ENCODE measurements around the gene PIK3CB.
"Not testable (repeated sequence)": the region's sequence is repeated elsewhere in the genome, so short reads cannot be mapped to it uniquely, and the experiment has no call there.

Gene PIK3CB

DNA sequence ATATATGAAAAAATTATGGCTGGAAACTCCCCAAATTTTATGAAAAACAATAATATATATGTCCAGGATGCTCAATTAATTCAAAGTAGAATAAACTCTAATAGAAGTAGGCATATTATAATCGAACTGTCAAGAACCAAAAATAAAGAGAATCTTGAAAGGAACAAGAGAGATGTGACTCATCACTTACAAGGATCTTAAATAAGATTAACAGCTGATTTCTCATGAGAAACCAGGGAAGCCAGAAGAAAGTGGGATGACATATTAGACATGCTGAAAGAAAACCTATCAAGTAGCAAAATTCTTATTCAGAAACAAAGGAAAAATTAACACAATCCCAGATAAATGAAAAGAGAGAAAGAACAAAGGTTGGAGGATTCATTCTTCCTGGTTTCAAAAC is 159.3 kb downstream of the PIK3CB start:
- no peak for DNase-seq

DNA sequence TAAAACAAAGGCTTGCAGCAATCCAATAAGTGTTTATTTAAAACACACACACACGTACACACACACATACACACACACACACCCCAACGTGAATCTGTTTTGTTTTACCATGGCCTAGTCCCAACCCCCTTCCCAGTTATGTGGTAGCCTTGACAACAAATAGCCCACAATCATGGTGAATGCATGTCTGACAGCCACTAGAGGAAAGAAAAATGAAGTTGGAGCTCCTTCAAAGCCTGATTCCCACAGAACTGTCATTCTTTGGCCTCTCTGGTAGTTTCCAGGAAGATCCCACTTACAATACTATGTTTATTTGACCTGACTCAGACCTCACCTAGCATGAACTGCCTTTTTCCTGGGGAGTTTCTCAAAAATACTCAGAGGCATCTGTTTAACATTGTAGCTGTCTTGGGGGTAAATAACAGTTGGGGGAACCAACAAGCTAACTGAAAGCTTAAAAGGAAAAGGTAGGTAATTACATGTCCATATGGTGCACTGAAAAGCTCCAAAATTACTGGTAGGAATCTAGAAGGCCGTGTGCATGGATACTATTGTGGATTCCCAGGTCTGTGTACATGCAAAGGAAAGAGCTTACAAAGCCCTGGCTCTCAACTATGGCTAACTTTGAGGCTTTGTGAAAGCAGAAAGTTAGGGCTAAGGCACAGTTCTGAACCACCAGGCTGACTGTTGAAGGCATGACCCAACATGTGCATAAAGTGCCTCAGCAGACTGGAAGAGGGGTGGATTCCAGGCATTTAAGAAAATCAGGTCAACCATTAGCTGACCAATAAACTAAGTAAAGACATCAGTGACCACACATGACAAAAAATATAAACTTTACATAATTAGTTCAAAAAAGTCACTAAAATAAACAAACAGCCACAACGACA is 160.8 kb downstream of the PIK3CB start:
- no peak for DNase-seq

DNA sequence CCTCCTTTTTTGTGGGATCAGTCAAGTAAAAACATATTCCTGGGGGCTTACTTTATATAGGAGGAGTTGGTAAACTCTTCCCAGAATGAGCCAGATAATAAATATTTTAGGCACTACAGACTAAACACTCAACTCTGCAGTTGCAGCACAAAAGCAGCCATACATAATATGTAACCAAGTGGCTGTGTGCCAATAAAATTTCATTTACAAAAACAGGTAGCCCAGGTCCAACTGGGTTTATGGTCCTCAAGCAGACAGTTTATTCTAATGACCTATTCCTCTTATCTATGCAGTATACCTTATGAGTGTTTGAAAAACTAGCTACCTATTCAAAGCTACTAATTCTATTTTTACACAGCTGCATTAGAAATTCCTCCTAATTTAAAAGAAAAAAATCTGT is 164.3 kb downstream of the PIK3CB start:
- DNase-seq, result no peak

DNA sequence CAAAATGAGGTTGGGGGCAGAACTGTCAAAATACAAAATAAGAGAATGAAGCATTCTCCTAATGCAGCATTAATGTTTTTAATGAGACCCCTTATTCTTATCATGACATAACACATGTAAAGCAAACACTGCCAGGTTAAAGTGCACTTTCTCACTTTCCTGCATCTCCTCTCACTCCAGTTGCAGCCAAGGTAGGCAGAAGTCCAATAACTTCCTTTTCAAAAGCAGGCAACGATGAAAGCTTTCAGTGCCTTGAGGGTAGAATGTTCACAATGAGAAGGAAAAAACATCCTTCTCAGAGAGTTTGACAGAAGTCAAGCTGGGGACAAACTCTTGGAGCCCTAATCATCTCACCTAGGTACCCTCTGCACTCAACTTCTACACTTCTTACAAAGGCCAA is 166.6 kb downstream of the PIK3CB start:
- no peak for DNase-seq

- DNase-seq, result no peak
Observed at GRCh38 chr3:138657508-138657907, 177.2 kb downstream of the PIK3CB start.

DNA sequence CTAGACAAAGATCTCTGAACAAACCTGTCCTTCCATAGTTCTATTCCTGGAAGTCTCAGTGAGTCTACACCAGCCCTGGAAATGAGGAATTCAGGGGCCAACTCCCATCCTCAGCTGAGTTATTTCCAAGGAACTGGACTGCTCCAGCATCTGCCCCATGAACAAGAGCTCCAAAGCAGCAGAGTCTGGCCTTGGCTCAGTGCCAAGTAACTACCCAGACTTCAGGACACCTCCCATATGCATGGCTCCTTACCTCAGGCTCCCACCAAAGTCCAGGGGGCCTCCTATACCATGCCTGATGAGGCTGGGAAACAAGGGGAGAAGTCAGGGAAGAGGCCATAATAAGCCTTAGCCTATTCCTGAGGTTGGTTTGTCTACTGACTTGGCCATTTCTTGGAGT is 181.2 kb downstream of the PIK3CB start:
- DNase-seq, result no peak

DNA sequence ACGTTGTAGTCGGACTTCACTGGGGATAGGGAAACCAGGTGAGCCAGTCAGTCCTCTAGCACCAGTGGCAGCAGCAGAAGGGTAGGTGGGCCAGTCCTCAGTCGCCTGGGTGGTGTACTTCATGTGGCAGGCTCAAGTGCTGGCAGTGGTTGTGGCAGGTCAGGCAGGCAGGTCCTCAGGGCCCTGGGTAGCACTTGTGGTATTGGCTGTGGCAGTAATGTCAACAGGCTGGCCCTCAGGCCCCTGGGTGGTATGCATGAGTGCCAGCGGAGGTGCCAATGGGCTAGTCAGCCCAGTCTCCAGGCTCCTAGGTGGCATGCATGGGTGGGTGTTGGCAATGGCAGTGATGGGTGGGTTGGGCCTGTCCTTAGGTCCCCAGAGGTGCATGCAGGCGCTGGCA is 185.6 kb downstream of the PIK3CB start:
- DNase-seq, result no peak

DNA sequence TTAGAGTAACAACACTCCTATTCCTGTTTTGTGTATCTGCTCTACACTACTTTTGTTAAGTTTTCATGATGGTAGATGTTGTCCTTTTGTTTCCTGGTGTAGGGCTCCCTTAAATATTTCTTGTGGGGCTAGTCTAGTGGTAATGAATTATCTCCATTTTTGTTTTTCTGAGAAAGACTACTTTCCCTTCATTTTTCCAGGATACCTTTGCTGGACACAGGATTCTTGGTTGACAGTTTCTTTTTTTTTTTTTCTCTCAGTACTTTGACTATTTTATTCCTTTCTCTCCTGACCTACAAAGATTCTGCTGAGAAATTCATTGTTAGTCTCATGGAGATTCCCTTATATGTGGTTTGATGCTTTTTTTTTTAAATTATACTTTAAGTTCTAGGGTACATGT is 188.2 kb downstream of the PIK3CB start:
- no peak for DNase-seq

DNA sequence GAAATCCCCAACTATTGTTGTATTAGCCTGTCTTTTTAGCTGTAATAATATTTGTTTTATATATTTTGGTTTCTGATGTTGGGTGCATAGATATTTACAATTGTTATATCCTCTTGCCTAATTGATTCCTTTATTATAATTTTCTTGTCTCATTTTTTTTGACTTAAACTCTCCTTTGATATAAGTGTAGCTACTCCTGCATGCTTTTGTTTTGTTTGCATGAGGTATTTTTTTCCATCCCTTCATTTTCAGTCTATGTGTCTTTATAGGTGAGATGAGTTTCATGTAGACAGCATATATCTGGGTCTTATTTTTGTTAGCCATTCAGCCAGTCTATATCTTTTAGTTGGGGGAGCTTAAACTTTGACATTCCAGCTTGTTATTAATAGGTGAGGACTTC is 188.7 kb downstream of the PIK3CB start:
- no peak for DNase-seq

DNA sequence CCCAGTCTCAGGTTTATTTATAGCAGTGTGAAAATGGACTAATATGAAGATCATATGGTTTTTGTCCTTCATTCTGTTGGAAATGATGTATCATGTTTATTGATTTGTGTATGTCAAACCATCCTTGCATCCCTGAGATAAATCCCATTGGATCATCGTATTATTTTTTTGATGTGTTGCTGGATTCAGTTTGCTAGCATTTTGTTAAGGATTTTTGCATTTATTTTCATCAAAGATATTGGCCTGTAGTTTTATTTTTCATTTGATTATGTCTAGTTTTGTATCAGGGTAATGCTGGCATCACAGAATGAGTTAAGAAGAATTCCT is 191.8 kb downstream of the PIK3CB start:
- no peak for DNase-seq

DNA sequence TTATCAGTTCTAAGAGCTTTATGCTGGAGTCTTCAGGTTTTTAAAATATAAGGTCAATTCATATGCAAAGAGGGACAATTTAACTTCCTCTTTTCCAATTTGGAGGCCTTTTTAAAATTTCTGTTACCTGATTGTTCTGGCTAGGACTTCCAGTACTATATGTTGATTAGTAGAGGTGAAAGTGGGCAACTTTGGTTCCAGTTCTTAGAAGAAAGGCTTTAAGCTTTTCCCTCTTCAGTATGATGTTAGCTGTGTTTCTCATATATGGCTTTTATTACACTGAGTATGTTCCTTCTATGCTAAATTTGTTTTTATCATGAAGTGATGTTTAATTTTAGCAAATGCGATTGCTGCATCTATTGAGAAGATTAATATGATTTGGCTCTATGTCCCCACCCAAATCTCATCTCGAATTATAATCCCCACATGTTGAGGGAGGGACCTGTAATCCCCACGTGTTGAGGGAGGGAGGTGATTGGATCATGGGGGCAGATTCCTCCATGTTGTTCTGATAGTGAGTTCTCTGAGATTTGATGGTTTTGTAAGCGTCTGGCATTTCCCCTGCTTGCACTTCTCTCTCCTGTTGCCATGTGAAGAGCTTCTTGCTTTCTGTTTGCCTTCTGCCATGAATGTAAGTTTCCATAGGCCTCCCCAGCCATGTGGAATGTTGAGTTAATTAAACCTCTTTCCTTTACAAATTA is 192.4 kb downstream of the PIK3CB start:
- no peak for DNase-seq

DNA sequence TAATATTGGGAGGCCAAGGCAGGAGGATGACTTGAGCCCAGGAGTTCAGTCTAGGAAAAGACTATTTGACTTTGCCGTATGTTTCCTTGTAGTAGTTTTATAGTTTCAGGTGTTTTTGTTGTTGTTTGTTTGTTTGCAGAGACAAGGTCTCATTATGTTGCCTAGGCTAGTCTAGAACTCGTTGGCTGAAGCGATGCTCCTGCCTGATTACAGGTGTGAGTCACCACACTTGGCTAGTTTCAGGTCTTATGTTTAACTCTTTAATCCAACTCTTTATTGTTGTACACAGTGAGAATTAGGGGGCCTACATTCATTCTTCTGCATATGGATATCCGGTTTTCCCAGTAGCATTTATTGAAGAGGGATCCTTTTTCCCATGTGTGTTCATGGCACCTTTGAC is 194.2 kb downstream of the PIK3CB start:
- DNase-seq, result no peak

DNA sequence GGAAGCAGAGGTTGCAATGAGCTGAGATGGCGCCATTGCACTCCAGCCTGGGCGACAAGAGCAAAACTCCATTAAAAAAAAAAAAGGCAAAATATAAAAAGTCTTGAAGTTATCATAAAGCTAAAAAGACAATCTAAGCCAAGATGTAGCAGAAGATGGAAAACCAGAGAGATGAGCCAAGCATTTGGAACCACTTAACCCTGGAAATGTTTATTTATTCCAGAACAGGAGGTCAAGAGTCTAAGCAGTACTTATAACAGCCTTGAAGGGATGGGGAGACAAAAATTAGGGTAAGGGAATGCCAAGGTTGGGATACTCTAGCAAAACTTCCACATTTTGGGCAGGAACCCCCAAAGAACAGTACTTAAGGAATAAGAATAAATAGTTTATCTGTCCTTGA is 196.1 kb downstream of the PIK3CB start:
- no peak for DNase-seq

DNA sequence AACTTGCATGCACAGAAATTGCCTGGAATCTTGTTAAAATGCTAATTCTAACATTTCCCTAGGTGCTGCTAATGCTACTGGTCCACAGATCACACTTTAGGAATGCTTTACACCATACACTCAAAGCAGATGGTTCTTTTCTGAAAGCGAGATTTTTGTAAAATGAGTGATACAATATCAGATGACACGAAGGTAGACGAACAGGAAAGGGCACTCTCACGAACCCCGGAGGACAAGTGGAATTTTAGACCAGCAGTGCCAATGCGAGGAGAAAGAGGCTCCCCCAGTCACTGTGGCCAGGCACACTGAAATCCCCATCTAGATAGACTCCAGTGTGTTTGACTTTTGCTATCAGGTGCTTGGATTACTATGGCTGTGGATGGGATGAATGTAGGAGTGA is 205.2 kb downstream of the PIK3CB start:
- DNase-seq, result no peak

GRCh38 chr3:138625707-138626365 is 208.9 kb downstream of the PIK3CB start:
- DNase-seq, result no peak

DNA sequence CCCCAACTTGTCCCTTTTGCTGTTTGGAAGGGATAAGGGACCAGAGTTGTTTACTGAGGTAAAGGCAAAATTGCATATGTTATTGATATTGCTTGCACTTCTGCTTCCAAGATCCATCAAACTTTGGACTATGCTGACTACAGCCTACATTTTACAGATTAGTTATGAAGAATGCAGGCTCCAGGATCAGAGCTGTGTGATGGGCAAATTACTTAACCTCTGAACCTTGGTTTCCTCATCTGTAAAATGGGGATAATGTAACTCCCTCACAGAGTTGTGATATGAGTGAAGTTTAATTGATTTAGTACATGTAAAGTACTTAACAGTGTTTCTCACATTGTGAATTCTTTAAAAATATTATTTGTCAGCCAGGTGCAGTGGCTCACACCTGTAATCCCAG is 210.2 kb downstream of the PIK3CB start:
- no peak for DNase-seq

DNA sequence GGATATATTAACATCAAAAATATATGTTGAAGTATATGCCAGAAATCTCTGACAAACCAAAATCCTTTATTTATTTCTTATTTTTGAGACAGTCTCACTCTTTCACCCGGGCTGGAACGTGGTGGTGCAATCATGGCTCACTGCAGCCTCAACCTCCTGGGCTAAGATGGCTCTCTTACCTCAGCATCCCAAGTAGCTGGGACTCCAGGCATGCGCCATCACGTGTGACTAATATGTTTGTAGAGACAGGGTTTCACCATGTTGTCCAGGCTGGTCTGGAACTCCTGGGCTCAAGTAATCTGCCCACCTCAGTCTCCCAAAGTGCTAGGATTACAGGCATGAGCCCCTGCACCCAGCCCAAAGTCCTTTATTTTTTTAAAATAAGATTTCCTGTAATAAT is 214.3 kb downstream of the PIK3CB start:
- DNase-seq, result no peak

GRCh38 chr3:138615462-138615861 is 219.3 kb downstream of the PIK3CB start:
- no peak for DNase-seq

DNA sequence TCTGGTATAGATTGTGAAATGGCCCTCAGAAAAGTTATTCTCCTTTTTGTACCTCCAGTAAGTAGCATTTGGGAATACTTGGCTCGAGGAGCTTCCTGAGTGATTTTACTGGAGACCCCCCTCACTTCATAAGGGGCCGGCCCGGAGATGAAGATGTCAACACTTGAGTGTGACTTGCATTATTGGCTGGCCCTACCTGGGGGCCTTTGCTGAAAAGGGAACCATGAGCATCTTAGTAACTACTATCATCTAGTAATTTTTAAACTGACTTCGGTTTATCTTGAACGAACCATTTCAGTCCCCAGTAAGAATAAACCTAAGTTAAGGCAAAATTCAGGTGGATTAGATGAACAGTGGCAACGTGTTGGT is 224.8 kb downstream of the PIK3CB start:
- no peak for DNase-seq

- peak; percentile 49 for DNase-seq
Observed at GRCh38 chr3:138608322-138609135, 226.2 kb downstream of the PIK3CB start, which contains the start of gene FAIM. Gene FAIM, plus strand, starts transcription at chr3:138608771. Its CDS starts 10,956 bp downstream, at chr3:138619727.

DNA sequence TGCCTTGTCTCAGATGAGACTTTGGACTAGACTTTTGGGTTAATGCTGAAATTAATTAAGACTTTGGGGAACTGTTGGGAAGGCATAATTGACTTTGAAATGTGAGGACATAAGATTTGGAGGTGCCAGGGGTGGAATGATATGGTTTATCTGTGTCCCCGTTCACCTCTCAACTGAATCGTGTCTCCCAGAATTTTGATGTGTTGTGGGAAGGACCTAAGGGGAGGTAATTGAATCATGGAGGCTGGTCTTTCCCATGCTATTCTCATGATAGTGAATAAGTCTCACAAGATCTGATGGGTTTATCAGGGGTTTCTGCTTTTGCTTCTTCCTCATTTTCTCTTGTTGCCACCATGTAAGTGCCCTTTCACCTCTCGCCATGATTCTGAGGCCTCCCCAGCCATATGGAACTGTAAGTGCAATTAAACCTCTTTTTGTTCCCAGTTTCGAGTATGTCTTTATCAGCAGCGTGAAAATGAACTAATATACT is 230.6 kb downstream of the PIK3CB start:
- DNase-seq, result not testable (repeated sequence)
